ENCODE data around the gene SDHAF3.

Gene SDHAF3

DNA sequence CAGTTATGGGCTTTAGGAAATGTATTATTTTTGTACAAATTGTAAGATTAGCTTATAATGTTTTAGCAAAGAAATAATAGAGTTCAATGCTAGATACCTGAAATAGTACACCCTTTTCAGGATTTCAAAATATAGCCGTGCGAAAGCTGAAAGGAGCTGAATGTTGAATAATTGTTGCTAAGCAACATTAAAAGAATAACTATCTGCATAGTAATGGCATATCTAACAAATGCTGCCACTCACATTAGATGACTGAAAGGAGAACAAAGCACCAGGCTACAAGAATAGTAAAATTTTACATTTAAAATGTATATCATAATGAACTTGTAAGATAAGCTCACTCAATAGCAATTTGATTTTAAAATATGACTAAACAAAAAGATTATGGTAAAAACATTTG lies 82.5 kb downstream of the SDHAF3 start:
- no peak overlapping the region for H3K4me3 ChIP-seq (ENCODE audit: low read depth, low read length)
- no peak for DNase-seq (ENCODE audit: low read depth)

GRCh38 chr7:97203957-97204356 lies 86.5 kb downstream of the SDHAF3 start:
- no peak for DNase-seq (ENCODE audit: low read depth)
- H3K4me3 ChIP-seq (ENCODE audit: low read depth, low read length), result no peak overlapping the region

GRCh38 chr7:97204821-97205220 lies 87.3 kb downstream of the SDHAF3 start:
- DNase-seq (ENCODE audit: low read depth), result no peak
- no peak overlapping the region for H3K4me3 ChIP-seq (ENCODE audit: low read depth, low read length)

DNA sequence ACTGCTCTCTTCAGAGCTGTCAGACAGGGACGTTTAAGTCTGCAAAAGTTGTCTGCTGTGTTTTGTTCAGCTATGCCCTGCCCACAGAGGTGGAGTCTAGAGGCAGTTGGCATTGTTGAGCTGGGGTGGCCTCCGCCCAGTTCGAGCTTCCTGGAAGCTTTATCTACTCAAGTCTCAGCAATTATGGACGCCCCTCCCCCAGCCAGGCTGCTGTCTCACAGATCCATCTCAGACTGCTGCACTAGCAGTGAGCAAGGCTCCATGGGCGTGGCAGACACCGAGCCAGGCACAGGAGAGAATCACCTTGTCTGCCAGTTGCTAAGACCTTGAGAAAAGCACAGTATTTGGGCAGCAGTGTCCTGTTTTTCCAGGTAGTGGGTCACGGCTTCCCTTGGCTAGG lies 98.1 kb downstream of the SDHAF3 start:
- no peak overlapping the region for H3K4me3 ChIP-seq (ENCODE audit: low read depth, low read length)
- no peak for DNase-seq (ENCODE audit: low read depth)

DNA sequence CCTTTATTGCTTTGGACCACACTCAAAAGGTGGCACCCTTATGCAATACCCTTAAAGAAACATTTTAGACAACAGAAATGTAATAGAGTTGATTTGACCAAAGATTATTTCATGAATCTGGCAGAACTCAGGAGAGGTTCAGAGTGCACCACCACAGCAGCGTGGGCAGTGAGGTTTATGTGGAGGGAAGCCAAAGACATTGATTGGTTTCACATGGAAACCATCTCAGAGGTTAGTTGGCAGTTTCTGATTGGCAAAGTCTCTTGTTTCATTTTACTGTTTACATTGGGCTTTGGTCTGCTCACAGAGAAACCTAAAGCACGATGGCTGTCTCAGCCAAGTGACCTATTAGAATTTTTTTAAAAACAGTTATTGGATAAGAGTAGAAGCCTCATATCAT lies 101.3 kb downstream of the SDHAF3 start:
- DNase-seq (ENCODE audit: low read depth), result peak; percentile 4
- H3K4me3 ChIP-seq (ENCODE audit: low read depth, low read length), result no peak overlapping the region

DNA sequence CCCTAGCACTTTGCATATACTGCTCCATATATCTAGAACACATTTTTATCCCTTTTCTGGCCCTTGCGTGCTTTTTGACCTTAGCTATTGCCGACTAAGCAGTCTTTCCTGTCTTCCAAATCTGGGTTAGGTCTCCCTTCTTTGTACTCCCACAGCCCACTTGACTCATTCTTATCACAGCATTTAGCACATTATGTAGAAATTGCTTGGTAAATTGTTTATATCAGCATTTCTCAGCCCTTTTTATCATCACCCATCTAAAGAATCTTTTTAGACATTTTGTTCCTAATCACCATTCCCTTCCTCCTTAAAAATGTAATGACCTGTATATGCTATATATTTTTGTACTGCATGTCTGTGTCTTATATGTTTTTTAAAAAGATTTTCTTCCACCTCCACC lies 101.7 kb downstream of the SDHAF3 start:
- DNase-seq (ENCODE audit: low read depth), result no peak
- H3K4me3 ChIP-seq (ENCODE audit: low read depth, low read length), result no peak overlapping the region

GRCh38 chr7:97224316-97224715 lies 106.8 kb downstream of the SDHAF3 start:
- no peak overlapping the region for H3K4me3 ChIP-seq (ENCODE audit: low read depth, low read length)
- no peak for DNase-seq (ENCODE audit: low read depth)

DNA sequence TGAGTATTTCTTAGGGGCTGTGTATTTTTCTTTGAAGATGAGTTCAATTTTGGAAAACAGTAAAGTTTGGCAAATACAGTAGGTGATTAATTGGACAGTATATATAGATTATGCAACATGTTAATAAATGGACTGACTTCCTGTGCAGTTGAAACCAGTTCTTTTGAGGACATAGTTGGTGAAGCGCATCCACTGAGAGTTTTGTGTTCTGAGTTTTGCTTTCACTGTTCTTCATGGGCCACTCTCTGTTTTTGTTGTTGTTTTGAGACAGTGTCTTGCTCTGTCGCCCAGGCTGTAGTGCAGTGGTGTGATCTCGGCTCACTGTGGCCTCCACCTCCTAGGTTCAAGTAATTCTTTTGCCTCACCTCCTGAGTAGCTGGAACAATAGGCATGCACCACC lies 109.0 kb downstream of the SDHAF3 start:
- no peak for DNase-seq (ENCODE audit: low read depth)
- no peak overlapping the region for H3K4me3 ChIP-seq (ENCODE audit: low read depth, low read length)

Measured in skeletal muscle cell (primary cell).